HUES48 (cell line): Measurements from ENCODE around the gene CDK8.

Experiments
- H3K27ac ChIP-seq: one replicate; pipeline ENCODE4 v1.7.0; 2013; ENCODE audit warnings: low read depth, low read length, inconsistent platforms
- H3K27me3 ChIP-seq: 2 replicates; pipeline ENCODE4 v1.6.1; 2013; ENCODE audit warnings: mild to moderate bottlenecking, low read length; ENCODE audit not compliant: control insufficient read depth, insufficient read depth
- H3K36me3 ChIP-seq: 2 replicates; pipeline ENCODE4 v1.6.1; 2013; ENCODE audit warnings: low read length; ENCODE audit not compliant: control insufficient read depth, insufficient read depth
- H3K4me1 ChIP-seq: 2 replicates; pipeline ENCODE4 v1.6.1; 2013; ENCODE audit warnings: mild to moderate bottlenecking, low read length; ENCODE audit not compliant: control insufficient read depth, insufficient read depth
- H3K4me3 ChIP-seq: 2 replicates; pipeline ENCODE4 v1.5.1; 2013; ENCODE audit warnings: mild to moderate bottlenecking, low read depth, low read length
- H3K9ac ChIP-seq: 2 replicates; pipeline ENCODE4 v1.6.1; 2013; ENCODE audit warnings: mild to moderate bottlenecking, low read depth, low read length, moderate library complexity
- H3K9me3 ChIP-seq: 2 replicates; pipeline ENCODE4 v1.6.1; 2013; ENCODE audit warnings: low read length; ENCODE audit not compliant: control insufficient read depth, insufficient read depth

The CDK8 gene

GRCh38 chr13:26379831-26380230, 125.9 kb downstream of the CDK8 start:
- no peak overlapping the region for H3K4me3 ChIP-seq
- H3K9me3 ChIP-seq: no peaks in the 10 kb centered on the region
- H3K27me3 ChIP-seq: no peaks in the 10 kb centered on the region
- H3K9ac ChIP-seq: no peak overlapping the region
- H3K36me3 ChIP-seq: no peaks in the 10 kb centered on the region
- H3K4me1 ChIP-seq: no peaks in the 10 kb centered on the region
- H3K27ac ChIP-seq: no peak overlapping the region

DNA sequence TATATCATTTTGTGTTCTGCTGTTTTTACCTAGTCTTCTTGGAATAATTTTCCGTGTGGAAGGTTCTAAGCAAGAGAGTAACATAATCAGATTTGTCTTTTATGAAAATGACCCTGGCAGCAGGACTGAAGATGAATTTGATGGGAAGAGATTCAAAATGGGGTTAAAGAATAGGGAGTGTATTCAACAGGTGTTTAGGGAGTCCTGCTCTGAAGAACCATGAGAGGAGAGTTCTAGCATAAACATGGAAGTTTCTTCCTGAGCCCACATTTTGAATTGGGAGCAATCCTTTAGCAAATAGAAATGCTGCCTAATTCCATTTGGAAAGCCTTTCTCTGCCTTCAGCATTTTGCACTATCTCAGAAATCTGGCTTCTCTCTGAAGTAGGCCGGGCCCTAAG, 127.0 kb downstream of the CDK8 start:
- H3K36me3 ChIP-seq: peaks cover 8% of the 10 kb centered on the region; the same call in 1 of the 2 replicates
- no peak overlapping the region for H3K9ac ChIP-seq

DNA sequence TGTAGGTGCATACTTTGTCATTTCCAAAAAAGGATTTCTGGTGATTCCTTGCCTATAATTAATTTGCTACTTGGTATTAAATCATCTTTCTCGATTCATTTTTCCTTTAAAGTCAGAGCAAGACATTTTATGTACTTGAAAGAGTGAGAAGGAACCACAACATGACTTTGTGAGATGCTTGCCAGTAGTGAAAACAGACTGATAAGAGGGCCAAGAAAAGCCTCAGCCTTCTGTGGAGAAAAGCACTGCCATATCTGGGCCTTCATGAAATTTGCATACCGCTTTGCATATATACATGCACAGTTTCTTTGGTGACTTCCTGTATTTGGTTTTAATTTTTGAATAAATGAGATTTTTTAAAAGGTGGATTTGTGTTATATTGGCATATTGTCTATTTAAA, 128.4 kb downstream of the CDK8 start:
- Histone ChIP-seq H3K4me3 (no peak overlapping the region), H3K9ac (no peak overlapping the region), H3K4me1 (no peaks in the 10 kb centered on the region), H3K27me3 (no peaks in the 10 kb centered on the region), H3K27ac (no peak overlapping the region), H3K9me3 (no peaks in the 10 kb centered on the region), H3K36me3 (peaks cover 16% of the 10 kb centered on the region)

More for the DNA sequence above, 127.0 kb downstream of the CDK8 start:
- no peaks in the 10 kb centered on the region for H3K27me3 ChIP-seq
- no peak overlapping the region for H3K4me3 ChIP-seq
- no peak overlapping the region for H3K27ac ChIP-seq
- no peaks in the 10 kb centered on the region for H3K4me1 ChIP-seq
- H3K9me3 ChIP-seq: no peaks in the 10 kb centered on the region

DNA sequence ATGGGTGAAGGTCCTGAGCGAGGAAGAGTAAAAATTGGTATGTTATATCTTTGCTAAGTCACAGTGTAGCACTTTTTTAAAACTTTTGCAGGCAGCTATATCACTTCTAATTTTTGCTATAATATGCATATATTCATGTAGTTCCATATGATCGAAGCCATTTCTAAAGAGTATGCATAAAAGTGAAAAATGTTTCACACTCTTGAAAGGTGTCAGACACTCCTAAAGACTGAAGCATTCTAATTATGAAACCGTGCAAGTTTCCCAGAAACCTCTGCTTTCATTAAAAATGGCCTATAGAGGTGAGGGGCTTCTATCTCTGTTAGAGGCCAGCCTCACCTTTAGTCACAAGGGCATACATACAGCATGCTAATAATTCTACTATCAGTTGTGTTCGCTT, 128.9 kb downstream of the CDK8 start:
- Histone ChIP-seq H3K27ac (no peak overlapping the region), H3K4me1 (no peaks in the 10 kb centered on the region), H3K4me3 (no peak overlapping the region), H3K36me3 (peaks cover 21% of the 10 kb centered on the region), H3K27me3 (no peaks in the 10 kb centered on the region), H3K9me3 (no peaks in the 10 kb centered on the region), H3K9ac (no peak overlapping the region)

GRCh38 chr13:26384587-26384986, 130.7 kb downstream of the CDK8 start:
- H3K9me3 ChIP-seq: no peaks in the 10 kb centered on the region
- H3K9ac ChIP-seq: no peak overlapping the region
- H3K36me3 ChIP-seq: peaks cover 31% of the 10 kb centered on the region
- H3K27ac ChIP-seq: no peak overlapping the region
- H3K4me3 ChIP-seq: no peak overlapping the region
- H3K4me1 ChIP-seq: no peaks in the 10 kb centered on the region
- no peaks in the 10 kb centered on the region for H3K27me3 ChIP-seq

- Histone ChIP-seq H3K27ac (no peak overlapping the region), H3K4me3 (no peak overlapping the region), H3K9ac (no peak overlapping the region), H3K4me1 (no peaks in the 10 kb centered on the region), H3K27me3 (no peaks in the 10 kb centered on the region), H3K9me3 (no peaks in the 10 kb centered on the region), H3K36me3 (peaks cover 39% of the 10 kb centered on the region)
Observed at GRCh38 chr13:26386026-26386425, 132.1 kb downstream of the CDK8 start.

- H3K36me3 ChIP-seq: peaks cover 36% of the 10 kb centered on the region
- H3K27ac ChIP-seq: no peak overlapping the region
- H3K9me3 ChIP-seq: no peaks in the 10 kb centered on the region
- no peaks in the 10 kb centered on the region for H3K4me1 ChIP-seq
- H3K27me3 ChIP-seq: no peaks in the 10 kb centered on the region
- H3K9ac ChIP-seq: no peak overlapping the region
- no peak overlapping the region for H3K4me3 ChIP-seq
Observed at GRCh38 chr13:26390203-26390602, 136.3 kb downstream of the CDK8 start.

GRCh38 chr13:26400545-26400944, 146.6 kb downstream of the CDK8 start:
- Histone ChIP-seq H3K4me1 (no peaks in the 10 kb centered on the region), H3K4me3 (no peak overlapping the region), H3K9me3 (no peaks in the 10 kb centered on the region), H3K9ac (no peak overlapping the region), H3K27ac (no peak overlapping the region), H3K27me3 (no peaks in the 10 kb centered on the region), H3K36me3 (peaks cover 54% of the 10 kb centered on the region)

DNA sequence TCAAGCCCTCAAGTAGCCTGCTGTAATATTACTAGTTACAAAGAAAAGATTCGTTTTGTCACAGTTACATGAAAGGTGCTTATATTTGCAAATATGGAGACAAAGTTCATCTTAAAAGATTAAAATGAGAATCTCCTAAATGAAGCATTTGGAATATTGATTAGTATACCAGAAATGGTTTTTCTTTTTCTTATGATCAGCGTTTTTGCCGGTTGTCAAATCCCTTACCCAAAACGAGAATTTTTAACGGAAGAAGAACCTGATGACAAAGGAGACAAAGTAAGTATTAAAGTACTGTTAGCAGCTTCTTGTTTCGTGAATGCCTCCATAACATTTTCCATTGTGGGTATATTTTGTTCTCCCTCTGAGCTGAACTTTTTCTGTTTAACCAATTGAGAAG, 147.1 kb downstream of the CDK8 start:
- no peaks in the 10 kb centered on the region for H3K27me3 ChIP-seq
- H3K9me3 ChIP-seq: no peaks in the 10 kb centered on the region
- no peaks in the 10 kb centered on the region for H3K4me1 ChIP-seq
- no peak overlapping the region for H3K9ac ChIP-seq
- H3K4me3 ChIP-seq: no peak overlapping the region
- H3K36me3 ChIP-seq: peaks cover 54% of the 10 kb centered on the region
- H3K27ac ChIP-seq: no peak overlapping the region

GRCh38 chr13:26401578-26402021, 147.7 kb downstream of the CDK8 start:
- no peaks in the 10 kb centered on the region for H3K4me1 ChIP-seq

GRCh38 chr13:26406791-26407190, 152.9 kb downstream of the CDK8 start:
- peaks cover 35% of the 10 kb centered on the region for H3K36me3 ChIP-seq
- H3K4me3 ChIP-seq: no peak overlapping the region
- H3K9ac ChIP-seq: no peak overlapping the region
- no peaks in the 10 kb centered on the region for H3K4me1 ChIP-seq
- H3K9me3 ChIP-seq: no peaks in the 10 kb centered on the region
- H3K27me3 ChIP-seq: no peaks in the 10 kb centered on the region
- H3K27ac ChIP-seq: no peak overlapping the region

More at GRCh38 chr13:26401578-26402021, 147.7 kb downstream of the CDK8 start:
- peaks cover 59% of the 10 kb centered on the region for H3K36me3 ChIP-seq
- H3K4me3 ChIP-seq: no peak overlapping the region
- H3K27ac ChIP-seq: no peak overlapping the region
- H3K27me3 ChIP-seq: no peaks in the 10 kb centered on the region
- H3K9me3 ChIP-seq: no peaks in the 10 kb centered on the region
- H3K9ac ChIP-seq: no peak overlapping the region

- Histone ChIP-seq H3K27ac (no peak overlapping the region), H3K9me3 (no peaks in the 10 kb centered on the region), H3K27me3 (no peaks in the 10 kb centered on the region), H3K36me3 (peaks cover 3% of the 10 kb centered on the region; the same call in 1 of the 2 replicates), H3K4me1 (no peaks in the 10 kb centered on the region), H3K9ac (no peak overlapping the region), H3K4me3 (no peak overlapping the region)
Observed at GRCh38 chr13:26411206-26411605, 157.3 kb downstream of the CDK8 start.
